ENCODE data around the gene HSPG2.

Gene HSPG2

DNA sequence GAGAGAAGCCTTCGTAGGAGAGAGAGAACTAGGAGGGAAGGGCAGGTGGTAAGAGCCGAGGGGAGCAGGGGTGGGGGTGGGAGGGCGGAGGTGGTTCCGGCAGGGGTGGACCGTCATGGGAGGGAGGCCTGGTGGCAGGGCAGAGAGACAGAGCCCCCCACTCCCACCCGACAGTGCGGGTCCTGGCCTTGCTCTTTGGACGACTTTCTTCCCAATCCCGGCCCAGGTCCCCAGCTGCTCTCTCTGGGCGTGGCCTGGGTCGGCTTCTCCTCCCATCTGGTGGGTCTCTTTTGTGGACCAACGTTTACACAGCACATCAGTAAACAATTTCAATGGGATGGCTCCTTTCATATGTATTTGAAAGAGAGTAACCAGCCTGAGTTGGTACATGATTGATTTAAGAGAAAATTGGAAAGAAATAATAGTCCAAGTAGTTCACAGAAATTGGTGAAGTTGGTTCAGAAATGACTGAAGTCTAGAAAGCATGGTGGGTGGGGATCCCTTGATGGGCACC, 68.1 kb downstream of the HSPG2 start:
- H3K36me3 ChIP-seq (ENCODE audit: low read depth), result peaks cover 27% of the 10 kb centered on the region
- no peak for DNase-seq (ENCODE audit: low spot score)
- no peak for ATAC-seq (ENCODE audit: low read depth)
- no peak for TF ChIP-seq CTCF (IDR thresholded peaks at IDR 0.05; ENCODE audit: poor library complexity, severe bottlenecking)
- no peaks in the 10 kb centered on the region for H3K9me3 ChIP-seq (ENCODE audit: severe bottlenecking)
- H3K4me1 ChIP-seq (ENCODE audit: insufficient read depth, poor library complexity, severe bottlenecking), result peaks cover 26% of the 10 kb centered on the region
- peak overlapping the region; percentile 43 for H3K27ac ChIP-seq (ENCODE audit: poor library complexity, severe bottlenecking)
- no peaks in the 10 kb centered on the region for H3K27me3 ChIP-seq (ENCODE audit: insufficient read depth, poor library complexity, severe bottlenecking)
- no peak overlapping the region for H3K4me3 ChIP-seq (ENCODE audit: severe bottlenecking)

DNA sequence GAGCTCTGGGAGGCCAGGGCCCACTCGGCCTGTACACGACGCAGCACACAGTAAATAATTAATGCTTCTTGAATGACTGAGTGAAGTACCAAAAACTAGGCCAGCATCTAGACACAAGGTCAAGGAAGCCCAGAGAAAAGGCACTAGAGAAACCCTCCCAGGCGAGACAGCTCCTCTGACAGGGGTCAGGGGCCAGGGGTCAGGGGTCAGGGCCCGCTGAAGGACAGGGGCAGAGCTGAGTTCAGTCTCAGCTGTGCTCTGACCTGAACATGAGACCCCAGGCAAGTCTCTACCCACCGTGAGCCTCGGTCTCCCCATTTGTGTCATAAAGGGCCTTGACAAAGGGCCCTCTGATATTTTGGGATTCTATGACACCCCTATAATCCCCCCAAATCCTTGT, 68.6 kb downstream of the HSPG2 start:
- H3K27me3 ChIP-seq (ENCODE audit: insufficient read depth, poor library complexity, severe bottlenecking), result no peaks in the 10 kb centered on the region
- ATAC-seq (ENCODE audit: low read depth), result no peak

GRCh38 chr1:21867451-21867996, 69.6 kb downstream of the HSPG2 start:
- no peak for TF ChIP-seq CTCF (IDR thresholded peaks at IDR 0.05; ENCODE audit: poor library complexity, severe bottlenecking)
- H3K27ac ChIP-seq (ENCODE audit: poor library complexity, severe bottlenecking), result no peak overlapping the region
- no peaks in the 10 kb centered on the region for H3K9me3 ChIP-seq (ENCODE audit: severe bottlenecking)
- peaks cover 20% of the 10 kb centered on the region for H3K36me3 ChIP-seq (ENCODE audit: low read depth)
- no peaks in the 10 kb centered on the region for H3K27me3 ChIP-seq (ENCODE audit: insufficient read depth, poor library complexity, severe bottlenecking)
- ATAC-seq (ENCODE audit: low read depth) (no peak), DNase-seq (ENCODE audit: low spot score) (no peak)
- H3K4me3 ChIP-seq (ENCODE audit: severe bottlenecking), result no peak overlapping the region
- H3K4me1 ChIP-seq (ENCODE audit: insufficient read depth, poor library complexity, severe bottlenecking), result peaks cover 26% of the 10 kb centered on the region

More for the DNA sequence above, 68.6 kb downstream of the HSPG2 start:
- Histone ChIP-seq H3K9me3 (ENCODE audit: severe bottlenecking) (no peaks in the 10 kb centered on the region), H3K4me3 (ENCODE audit: severe bottlenecking) (no peak overlapping the region), H3K4me1 (ENCODE audit: insufficient read depth, poor library complexity, severe bottlenecking) (peaks cover 26% of the 10 kb centered on the region), H3K27ac (ENCODE audit: poor library complexity, severe bottlenecking) (no peak overlapping the region), H3K36me3 (ENCODE audit: low read depth) (peaks cover 24% of the 10 kb centered on the region)
- no peak for TF ChIP-seq CTCF (IDR thresholded peaks at IDR 0.05; ENCODE audit: poor library complexity, severe bottlenecking)
- no peak for DNase-seq (ENCODE audit: low spot score)

DNA sequence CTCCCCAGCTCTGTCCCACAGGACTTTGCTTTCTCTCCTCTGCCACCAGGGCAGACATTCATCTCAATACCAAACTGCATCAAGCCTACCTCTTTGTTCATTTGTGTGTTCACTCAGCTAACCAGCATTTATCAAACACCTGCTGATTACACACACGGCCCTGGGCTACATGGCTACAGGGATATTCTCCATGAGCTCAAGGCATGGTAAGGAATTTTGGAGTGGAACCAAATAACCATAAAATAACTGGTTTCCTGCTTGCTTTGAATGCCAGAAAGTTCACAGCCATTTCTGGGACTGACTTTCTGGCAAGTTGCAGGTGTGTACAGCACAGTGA, 70.4 kb downstream of the HSPG2 start:
- no peak for TF ChIP-seq CTCF (IDR thresholded peaks at IDR 0.05; ENCODE audit: poor library complexity, severe bottlenecking)
- H3K9me3 ChIP-seq (ENCODE audit: severe bottlenecking), result no peaks in the 10 kb centered on the region
- no peak for ATAC-seq (ENCODE audit: low read depth)
- peaks cover 17% of the 10 kb centered on the region for H3K36me3 ChIP-seq (ENCODE audit: low read depth)
- H3K4me3 ChIP-seq (ENCODE audit: severe bottlenecking), result no peak overlapping the region
- no peaks in the 10 kb centered on the region for H3K27me3 ChIP-seq (ENCODE audit: insufficient read depth, poor library complexity, severe bottlenecking)
- H3K27ac ChIP-seq (ENCODE audit: poor library complexity, severe bottlenecking), result no peak overlapping the region
- DNase-seq (ENCODE audit: low spot score), result no peak
- H3K4me1 ChIP-seq (ENCODE audit: insufficient read depth, poor library complexity, severe bottlenecking), result peaks cover 18% of the 10 kb centered on the region

- no peak overlapping the region for H3K27ac ChIP-seq (ENCODE audit: poor library complexity, severe bottlenecking)
- ATAC-seq (ENCODE audit: low read depth) (no peak), DNase-seq (ENCODE audit: low spot score) (no peak)
- H3K4me1 ChIP-seq (ENCODE audit: insufficient read depth, poor library complexity, severe bottlenecking), result peaks cover 13% of the 10 kb centered on the region
- H3K9me3 ChIP-seq (ENCODE audit: severe bottlenecking), result no peaks in the 10 kb centered on the region
- TF ChIP-seq CTCF (IDR thresholded peaks at IDR 0.05; ENCODE audit: poor library complexity, severe bottlenecking), result no peak
- H3K36me3 ChIP-seq (ENCODE audit: low read depth), result peaks cover 18% of the 10 kb centered on the region
- no peak overlapping the region for H3K4me3 ChIP-seq (ENCODE audit: severe bottlenecking)
- no peaks in the 10 kb centered on the region for H3K27me3 ChIP-seq (ENCODE audit: insufficient read depth, poor library complexity, severe bottlenecking)
These were observed 71.0 kb downstream of the HSPG2 start for GRCh38 chr1:21865943-21866706.
